Left ventricle myocardium superior (tissue), 1 donor: ENCODE measurements around the gene DTYMK. TPM values are rescaled to one million over a fixed set of nuclear protein-coding genes. Genes with fewer than 3 reads are reported as not detected.
A peak's percentile ranks its signal among the peaks of the same experiment; 100 is the strongest.
"Not testable (repeated sequence)": the region's sequence is repeated elsewhere in the genome, so short reads cannot be mapped to it uniquely, and the experiment has no call there.

Source experiments
- ATAC-seq: fragments of 200-7000 bp; cut with Tn5 transposase; one replicate; pipeline ENCODE4 v1.9.1; 2020; ENCODE audit warnings: mild to moderate bottlenecking, moderate library complexity
- DNase-seq: peaks from one replicate; pipeline ENCODE4 v3.0.0-alpha.2; 2020
- intact Hi-C: fragments of 100-400 bp; cut with micrococcal nuclease; formaldehyde crosslinking; loops from one replicate; pipeline ENCODE4 v1.11.0; 2022
- long read RNA-seq: library from polyadenylated mRNA; unstranded; transcript quantifications from one replicate; pipeline ENCODE4 v2.0.0, GENCODE V29; 2021
- total RNA-seq: library from RNA; stranded (reverse); fragmentation: NEBNext Ultra II Directional; extraction: Animal tissue kit (Norgen Biotek cat#: 25700); gene quantifications from one replicate; pipeline ENCODE4 v1.2.1, GENCODE V29; 2021
- donor health status: DM: no; HTN: yes; CAD: no; lungs with severe emphysema.

DTYMK gene, protein sequence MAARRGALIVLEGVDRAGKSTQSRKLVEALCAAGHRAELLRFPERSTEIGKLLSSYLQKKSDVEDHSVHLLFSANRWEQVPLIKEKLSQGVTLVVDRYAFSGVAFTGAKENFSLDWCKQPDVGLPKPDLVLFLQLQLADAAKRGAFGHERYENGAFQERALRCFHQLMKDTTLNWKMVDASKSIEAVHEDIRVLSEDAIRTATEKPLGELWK
- total RNA-seq, result 10.5 TPM
- long read RNA-seq, transcript DTYMK-201 (5 exons, 1,232 nt), result major isoform, 17 of 35 reads
- long read RNA-seq, partial matches to known transcripts, result 14 of 35 reads
- long read RNA-seq, other reads (novel, unspliced or antisense), result 4 of 35 reads

DNA sequence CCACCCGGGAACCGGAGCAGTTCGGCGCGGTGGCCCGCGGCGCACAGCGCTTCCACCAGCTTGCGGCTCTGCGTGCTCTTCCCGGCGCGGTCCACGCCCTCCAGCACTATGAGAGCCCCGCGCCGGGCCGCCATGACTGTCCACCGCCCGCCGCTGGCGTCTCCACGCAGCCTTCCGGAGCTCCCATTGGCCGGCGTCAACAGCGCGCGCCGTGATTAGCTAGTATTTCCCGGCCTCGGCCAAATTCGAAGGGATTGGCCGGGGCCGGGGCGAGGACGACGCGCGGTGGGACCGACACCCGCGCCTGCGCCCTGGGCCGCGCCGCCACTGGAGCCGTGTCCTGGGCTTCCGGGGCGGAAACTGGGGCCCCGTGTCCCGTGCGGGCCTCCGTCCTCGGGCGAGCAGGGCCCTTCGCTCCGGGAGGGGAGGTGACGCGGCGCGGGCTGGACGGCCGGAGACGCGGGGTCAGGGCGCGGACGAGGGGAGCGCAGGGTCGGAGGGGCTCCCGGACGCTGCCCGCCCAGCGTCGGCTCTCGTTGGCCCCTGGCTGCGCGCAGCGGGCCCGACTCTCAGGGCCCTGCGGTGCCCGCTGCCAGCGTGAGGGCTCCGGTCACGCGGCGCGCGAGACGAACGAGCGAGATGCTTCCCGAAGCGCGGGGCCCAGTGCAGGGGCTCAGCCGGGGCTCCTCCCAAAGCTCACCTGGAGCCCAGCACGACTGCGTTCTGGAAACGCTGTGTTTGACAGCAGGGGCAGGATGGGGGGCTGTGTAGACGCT, at the start of gene DTYMK:
DTYMK (minus strand) TSS at position 166 of the 776 bp plus-strand sequence; CDS start at position 134, 32 bp downstream.
- intact Hi-C loops, result no loop called here
- peak; percentile 99 for DNase-seq
- ATAC-seq, result peak; percentile 99

DNA sequence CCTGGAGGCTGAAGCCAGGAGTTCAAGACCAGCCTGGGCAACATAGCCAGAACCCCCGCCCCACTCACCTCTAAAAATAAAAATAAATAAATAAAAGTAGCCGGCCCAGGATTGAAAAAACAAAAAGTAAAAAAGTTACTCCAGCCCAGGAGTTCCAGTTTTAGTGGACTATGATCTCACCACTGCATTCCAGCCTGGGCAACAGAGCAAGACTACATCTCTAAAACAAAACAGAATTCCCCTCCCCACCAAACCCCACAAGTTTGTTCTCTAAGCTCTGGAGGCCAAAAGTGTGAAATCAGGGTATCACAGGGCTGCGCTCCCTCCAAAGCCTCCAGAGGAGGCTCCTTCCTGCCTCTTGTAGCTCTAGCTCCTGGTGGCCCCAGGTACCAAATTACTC, 49.5 kb upstream of the DTYMK start:
- intact Hi-C loops, result no loop called here
- ATAC-seq (no peak), DNase-seq (no peak)

DNA sequence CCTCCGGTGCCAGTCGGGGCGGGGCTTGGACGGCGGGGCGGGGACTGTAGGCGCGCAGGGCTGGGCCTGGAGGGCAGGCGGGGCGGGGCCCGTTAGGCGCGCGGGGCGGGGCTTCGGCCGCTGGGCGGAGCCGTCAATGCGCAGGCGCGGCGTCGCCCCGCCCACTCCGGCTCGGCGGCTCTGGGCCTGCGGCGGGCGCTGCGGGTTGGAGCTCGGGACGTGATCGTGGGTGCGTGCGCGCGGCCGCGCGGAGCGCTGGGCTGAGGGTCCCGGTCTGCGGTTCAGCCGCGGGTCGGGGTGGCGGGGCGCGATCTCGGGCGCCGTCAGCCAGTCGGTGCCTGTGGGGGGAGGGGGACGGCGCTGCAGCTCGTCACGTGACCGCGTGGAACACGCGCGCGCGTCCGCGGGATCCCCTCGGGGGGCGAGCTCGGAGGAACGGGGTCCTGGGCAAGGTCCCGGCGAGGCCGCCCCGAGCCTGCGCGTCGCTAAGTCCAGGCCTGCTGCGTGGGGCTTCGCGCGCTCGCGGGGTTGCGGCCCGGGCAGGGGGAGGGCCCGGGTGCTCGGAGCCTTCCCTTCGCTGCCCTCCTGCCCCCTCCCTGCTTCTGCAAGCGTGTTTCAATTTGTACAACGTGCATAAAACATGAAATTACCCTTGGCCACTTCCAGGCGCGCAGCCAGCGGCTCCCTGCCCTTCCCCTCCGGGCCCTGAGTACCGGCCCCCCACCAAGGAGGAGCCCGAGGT, 48.0 kb upstream of the DTYMK start, which contains the start of gene D2HGDH:
D2HGDH (plus strand) TSS at position 164 of the 742 bp plus-strand sequence. CDS start 595 bp downstream, outside the sequence.
- intact Hi-C loops, result no loop called here
- DNase-seq (peak; percentile 98), ATAC-seq (peak; percentile 94)

DNA sequence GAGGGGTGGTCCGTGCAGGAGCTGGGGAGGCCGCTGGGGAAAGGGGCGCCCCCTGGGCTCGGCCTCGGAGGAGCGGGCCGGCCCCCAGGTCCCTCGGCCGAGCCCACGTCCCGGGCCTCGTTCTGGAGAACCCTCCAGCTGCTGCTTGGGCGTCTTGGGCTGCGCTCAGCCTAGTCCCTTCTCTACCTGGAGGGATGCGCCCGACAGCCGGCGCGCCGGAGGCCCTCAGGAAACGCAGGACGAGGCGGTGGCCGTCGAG, 47.5 kb upstream of the DTYMK start:
- intact Hi-C loops, result no loop called here
- ATAC-seq (no peak), DNase-seq (no peak)

DNA sequence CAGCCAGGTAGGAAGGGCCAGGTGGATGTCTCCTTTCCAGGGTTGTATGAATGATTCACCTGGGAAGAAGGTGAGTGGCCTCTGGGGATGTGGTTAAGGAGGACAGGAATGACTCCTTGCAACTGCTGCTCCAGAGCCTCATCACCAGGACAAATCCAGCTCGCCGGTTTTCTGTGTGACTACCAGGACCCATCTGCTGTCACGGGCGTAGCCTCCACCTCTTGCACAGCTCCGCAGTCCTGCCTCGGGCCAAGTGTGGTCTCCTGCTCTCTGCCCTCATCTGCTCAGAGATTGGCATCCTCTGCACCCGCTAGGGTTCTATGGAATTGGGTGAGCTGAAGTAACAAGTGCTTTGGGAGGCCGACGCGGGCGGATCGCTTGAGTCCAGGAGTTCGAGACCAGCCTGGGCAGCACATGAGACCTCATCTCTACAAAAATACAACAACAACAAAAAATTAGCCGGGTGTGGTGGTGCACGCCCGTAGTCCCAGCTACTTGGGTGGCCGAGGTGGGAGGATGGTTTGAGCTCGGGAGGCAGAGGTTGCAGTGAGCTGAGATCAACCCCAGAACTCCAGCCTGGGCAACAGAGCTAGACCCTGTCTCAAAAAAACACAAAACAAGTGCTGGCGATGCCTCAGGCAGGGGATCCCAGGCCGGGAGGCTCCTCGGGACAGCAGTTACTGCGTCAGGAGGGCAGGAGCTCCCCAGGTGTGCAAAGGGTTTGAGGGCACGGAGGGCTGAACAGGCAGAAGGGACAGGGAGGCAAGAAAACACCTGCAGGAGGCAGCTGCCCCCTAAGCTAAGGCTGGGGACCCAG, 47.0 kb upstream of the DTYMK start:
- no peak for ATAC-seq
- intact Hi-C loops, result no loop called here
- no peak for DNase-seq

DNA sequence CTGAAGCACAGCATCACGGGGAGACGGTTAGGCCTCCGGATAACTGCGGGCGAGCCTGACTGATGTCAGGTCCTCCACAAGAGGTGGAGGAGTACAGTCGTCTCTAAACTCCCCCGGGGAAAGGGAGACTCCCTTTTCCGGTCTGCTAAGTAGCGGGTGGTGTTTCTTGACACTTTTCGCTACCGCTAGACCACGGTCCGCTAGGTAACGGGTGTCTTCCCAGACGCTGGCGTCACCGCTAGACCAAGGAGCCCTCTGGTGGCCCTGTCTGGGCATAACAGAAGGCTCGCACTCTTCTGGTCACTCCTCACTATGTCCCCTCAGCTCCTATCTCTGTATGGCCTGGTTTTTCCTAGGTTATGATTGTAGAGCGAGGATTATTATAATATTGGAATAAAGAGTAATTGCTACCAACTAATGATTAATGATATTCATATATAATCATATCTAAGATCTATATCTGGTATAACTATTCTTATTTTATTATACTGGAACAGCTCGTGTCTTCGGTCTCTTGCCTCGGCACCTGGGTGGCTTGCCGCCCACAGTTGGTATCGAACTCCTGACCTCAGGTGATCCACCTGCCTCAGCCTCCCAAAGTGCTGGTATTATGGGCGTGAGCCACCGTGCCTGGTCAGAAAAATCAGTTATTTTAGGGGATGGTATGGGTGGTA, 46.0 kb upstream of the DTYMK start:
- DNase-seq, result peak; percentile 84
- ATAC-seq, intact Hi-C loops: not testable (repeated sequence)

DNA sequence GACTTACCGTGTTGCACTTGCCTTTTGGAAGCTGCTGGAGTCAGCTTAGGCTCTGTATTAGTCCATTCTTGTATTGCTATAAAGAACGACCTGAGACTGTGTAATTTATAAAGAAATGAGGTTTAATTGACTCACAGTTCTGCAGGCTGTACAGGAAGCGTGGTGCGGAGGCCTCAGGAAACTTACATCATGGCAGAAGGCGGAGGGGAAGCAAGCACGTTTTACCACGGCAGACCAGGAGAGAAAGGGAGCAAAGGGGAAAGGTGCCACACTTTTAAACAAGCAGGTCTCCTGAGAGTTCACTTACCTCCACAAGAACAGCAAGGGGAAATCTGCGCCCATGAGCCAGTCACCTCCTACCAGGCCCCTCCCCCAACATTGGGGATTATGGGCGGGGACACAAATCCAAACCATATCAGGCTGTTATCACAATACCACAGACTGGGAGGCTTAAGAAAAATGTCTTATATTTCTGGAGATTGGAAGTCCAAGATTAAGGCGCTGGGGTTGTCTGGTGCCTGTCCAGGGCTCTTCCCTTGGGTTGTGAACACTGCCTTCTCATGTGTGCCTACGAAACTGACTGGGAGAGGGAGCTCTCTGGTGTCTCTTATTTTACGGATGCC, 44.2 kb upstream of the DTYMK start:
- intact Hi-C loops, result no loop called here
- ATAC-seq, result no peak

DNA sequence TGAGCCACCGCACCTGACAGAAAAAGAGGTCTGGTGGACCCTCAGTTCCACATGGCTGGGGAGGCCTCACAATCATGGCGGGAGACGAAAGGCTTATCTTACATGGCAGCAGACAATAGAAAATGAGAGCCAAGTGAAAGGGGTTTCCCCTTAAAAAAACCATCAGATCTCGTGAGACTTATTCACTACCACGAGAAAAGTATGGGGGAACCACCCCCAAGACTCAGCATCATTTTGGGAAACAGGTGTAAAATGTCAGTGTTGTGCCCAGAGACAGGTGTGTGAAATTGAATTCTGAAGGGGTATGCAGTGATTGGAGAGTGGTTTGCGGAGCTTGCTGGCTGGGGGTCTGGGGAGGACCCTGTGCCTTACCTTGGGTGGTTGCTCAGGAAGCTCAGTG, 43.3 kb upstream of the DTYMK start:
- intact Hi-C loops, result no loop called here
- DNase-seq, result no peak
- no peak for ATAC-seq

More for the DNA sequence above, 44.2 kb upstream of the DTYMK start:
- no peak for DNase-seq

DNA sequence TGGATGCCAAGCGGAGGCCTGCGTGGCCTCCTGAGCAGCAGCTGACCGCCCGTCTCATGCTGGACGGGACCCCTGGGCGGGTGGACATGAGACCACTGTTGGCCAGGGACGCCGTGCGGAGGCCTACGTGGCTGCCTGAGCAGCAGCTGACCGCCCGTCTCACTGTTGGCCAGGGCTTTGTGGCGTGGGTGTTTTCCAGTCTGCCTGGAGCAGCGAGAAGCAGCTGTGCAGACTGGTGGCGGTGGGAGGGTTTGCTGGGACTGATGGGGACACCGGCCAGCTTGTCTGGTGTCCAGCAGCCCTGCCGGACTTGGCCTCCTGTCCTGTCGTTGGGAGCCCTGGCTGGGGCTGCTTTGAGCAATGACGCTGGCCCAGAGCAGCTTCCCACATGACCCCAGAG, 42.0 kb upstream of the DTYMK start:
- ATAC-seq (peak; percentile 89), DNase-seq (peak; percentile 84)
- intact Hi-C loops, result no loop called here

DNA sequence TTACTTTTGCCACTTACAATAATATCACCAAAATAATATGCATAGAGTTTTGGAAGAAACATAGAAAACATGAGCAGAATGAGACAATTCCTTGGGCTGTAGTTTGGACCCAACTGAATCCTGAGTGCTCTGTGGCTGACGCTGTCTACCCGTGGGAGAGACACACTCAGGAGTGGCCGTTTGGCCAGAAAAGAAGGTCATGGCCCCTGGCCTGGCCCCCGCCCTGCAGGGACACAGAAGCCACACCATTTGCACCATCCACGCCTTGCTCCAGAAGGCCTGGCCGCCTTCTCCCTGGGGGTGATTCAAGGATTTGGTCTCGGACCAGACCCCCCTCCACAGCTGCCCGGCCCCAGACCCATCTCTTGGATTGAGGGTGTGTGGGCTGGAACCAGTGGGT, 41.4 kb upstream of the DTYMK start:
- DNase-seq (peak; percentile 55), ATAC-seq (peak; percentile 66)
- intact Hi-C loops, result no loop called here

DNA sequence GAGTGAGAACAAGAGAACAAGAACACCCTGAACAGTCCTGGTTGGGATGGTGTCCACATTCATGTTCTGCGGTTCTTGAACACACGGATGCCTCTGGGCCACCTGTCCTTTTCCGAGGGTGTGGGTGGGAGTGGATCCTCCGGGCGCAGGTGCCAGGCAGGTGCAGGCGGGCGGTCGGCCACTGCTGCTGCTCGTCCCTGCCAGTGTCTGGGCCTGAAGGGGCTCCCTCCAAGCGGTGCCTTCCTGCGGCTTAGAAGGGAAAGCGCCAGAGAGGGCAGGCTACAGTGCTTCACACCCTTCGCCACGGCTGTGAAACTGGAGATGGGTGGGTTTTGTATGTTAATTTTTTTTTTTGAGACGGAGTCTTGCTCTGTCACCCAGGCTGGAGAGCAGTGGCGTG, 39.8 kb upstream of the DTYMK start:
- intact Hi-C loops, result no loop called here
- ATAC-seq, result no peak
- DNase-seq, result no peak

DNA sequence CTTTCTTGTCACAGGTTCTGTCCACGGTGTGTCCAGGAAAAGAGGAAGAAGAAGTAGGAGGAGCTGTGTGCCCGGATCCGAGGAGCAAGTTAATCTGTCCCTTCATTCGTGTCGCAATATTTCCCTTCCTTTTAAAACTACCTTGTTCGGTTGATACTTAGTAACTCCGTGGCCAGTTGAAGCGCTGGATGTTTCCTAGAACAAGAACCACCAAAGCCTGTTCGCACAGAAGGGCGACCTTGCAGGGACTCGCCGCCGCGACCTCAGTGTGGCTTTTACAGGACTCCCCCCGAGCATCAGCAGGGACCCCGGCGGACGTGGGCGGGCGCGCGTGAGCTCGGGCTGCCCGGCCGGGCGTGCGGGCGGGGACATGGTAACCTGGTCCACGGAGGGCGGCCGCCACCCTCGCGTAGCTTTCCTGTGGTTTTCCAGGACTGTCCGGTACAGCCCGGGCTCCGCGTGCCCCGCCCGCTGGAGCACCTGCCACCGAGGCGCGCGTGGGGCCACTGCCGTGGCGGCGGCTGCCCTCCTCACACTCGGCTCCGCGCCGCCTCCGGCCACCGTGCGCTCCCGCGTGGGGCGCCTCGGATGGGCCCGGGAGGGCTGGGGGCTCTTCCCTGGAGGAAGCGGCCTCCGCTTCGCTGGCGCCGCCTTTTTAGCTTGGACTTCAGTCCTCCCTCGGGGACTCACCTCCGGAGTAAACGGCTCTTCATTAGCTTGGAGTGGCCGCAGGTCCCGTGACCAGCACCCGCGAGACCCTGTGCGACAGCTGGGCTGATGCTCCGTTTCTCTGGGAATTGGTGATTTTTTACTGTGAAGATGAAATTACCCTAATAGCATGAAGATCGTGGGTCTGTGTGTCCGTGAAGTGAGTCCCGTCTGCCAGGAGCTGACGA, 38.6 kb upstream of the DTYMK start:
- DNase-seq (no peak), ATAC-seq (no peak)
- intact Hi-C loops, result no loop called here

DNA sequence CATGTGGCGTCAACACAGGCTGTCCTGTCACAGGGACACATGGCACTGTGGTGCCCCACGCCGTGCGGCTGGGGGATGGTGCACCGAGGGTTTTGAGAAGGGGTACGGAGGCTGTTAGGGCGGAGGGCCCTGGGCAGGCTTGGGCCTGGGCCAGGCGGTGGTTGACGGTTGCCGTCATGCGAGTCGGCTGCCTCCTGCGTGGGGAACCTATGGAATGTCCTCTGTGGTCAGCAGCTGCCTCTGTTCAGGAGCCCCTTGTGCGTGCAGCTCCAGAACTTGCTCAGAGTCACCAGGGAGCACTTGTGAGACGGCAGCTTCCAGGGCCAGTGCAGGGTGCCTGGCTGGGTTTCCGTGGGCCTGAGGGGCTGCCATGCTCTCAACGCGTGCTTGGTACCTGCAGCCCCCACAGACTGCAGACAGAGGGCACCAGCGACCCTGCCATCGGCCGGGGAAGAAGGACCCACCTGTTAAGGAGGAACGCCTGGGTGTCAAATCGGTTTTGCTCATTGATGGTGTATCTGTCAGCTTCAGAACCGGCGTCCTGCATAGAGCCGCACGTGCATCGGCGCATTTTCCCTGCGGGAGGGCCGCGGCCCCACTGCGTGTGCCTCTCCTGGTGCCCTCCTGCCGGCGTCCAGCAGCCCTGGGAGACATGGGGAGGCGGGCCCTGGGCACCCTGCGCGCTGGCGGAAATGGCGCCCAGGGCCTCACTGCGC, 37.8 kb upstream of the DTYMK start:
- intact Hi-C loops, result no loop called here
- ATAC-seq (no peak), DNase-seq (no peak)

DNA sequence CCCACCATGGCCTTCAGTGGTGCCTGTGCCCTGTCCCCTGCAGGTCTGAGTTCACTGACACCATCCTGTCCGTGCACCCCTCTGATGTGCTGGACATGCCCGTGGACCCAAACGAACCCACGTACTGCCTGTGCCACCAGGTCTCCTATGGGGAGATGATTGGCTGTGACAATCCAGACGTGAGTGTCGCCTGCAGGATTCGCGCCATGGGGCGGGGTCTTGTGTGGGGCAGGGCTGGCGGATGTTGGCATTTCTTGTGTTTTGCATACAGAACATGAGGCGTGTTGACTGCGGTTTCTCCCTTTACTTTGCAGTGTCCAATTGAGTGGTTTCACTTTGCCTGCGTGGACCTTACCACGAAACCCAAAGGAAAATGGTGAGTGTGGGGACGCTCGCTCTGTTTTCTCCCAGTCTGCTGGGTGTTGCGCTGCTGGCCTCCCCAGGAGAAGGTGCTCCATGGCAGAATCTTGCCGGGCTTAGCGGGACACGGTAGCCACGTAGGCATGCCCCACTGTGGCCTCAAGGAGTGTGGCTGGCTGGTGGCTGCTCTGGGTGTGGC, 36.4 kb upstream of the DTYMK start:
- no peak for ATAC-seq
- intact Hi-C loops, result no loop called here
- no peak for DNase-seq

DNA sequence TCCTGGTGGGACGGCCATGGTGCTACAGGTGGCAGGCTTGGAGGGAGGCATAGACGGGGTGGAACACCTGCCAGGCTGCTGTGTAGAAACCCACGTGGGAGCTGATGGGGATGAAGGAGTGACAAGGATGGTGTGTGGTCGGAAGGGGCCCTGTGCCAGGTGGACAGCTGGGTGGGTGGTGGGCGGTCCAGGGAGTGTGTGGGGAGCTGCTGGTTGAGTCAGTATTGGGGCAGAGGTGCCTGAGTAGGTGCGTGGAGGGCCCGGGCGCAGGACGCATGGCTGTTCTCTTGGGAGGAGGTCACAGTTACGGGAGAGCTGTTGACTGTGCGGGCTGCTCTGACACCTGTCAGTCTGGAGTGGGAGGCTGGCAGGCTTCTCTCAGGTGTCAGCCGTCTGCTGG, 35.2 kb upstream of the DTYMK start:
- no peak for ATAC-seq
- intact Hi-C loops, result no loop called here
- DNase-seq, result no peak

DNA sequence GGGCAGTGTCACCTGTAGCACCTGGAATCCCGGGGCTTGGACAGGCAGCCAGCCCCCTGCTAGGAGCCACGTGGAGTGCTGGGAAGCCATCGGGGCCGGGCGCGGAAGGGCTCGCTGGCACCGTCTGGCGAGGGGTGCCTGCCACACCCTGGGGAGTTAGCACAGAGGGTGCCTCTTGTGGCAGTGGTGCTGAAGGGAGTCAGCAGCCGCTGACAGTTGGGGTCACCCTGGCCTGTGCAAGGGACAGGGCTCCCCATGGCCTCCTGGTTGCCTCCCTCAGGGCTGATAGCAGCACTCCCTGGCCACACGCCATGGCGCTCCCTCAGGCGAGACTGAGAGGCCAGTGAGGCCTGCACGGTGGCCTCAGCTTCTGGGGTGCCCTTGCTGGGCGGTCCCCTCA, 33.9 kb upstream of the DTYMK start:
- ATAC-seq, result no peak
- intact Hi-C loops, result no loop called here
- no peak for DNase-seq
